ENCODE measurements around the gene CRKL. TPM values are rescaled to one million over a fixed set of nuclear protein-coding genes. Genes with fewer than 3 reads are reported as not detected.

CRKL gene
- 71.3 and 86.7 TPM in 2 replicates for total RNA-seq

GRCh38 chr22:20916916-20917810 is at the start of gene CRKL:
TSS of gene CRKL (plus strand) at chr22:20917407. CDS start at chr22:20917935, 528 bp downstream.

GRCh38 chr22:20966883-20967696 is 49.9 kb downstream of the CRKL start, which contains the start of gene AIFM3:
TSS of gene AIFM3 (plus strand) at chr22:20967255. CDS start at chr22:20967945, 690 bp downstream.

GRCh38 chr22:20981787-20982562 is 64.8 kb downstream of the CRKL start, which contains the start of gene LZTR1:
TSS of gene LZTR1 (plus strand) at chr22:20982297. CDS start at chr22:20982372, 75 bp downstream.

GRCh38 chr22:21001601-21002325 is 84.6 kb downstream of the CRKL start, which contains the start of gene THAP7:
TSS of gene THAP7 (minus strand) at chr22:21002118. CDS start at chr22:21001911, 207 bp downstream.

Other genes starting within 250 kb of the CRKL start
- gene SERPIND1, start 143.3 kb upstream of the CRKL start, total RNA-seq, result not detected in 2 replicates
- gene PI4KA, start 58.6 kb upstream of the CRKL start, total RNA-seq, result 10.4 and 15.1 TPM in 2 replicates
- 3.9 and 6.4 TPM in 2 replicates for gene SNAP29, start 58.4 kb upstream of the CRKL start, total RNA-seq
- 1.9 and 3.0 TPM in 2 replicates for gene AIFM3, start 49.8 kb downstream of the CRKL start, total RNA-seq
- 14.1 and 33.3 TPM in 2 replicates for gene LZTR1, start 64.9 kb downstream of the CRKL start, total RNA-seq
- 19.8 and 24.5 TPM in 2 replicates for gene THAP7, start 84.7 kb downstream of the CRKL start, total RNA-seq
- gene P2RX6, start 97.8 kb downstream of the CRKL start, total RNA-seq, result 0.48 TPM in 1 of 2 replicates, not detected in the other
- gene SLC7A4, start 115.2 kb downstream of the CRKL start, total RNA-seq, result 0.43 and 2.4 TPM in 2 replicates
- gene LRRC74B, start 128.5 kb downstream of the CRKL start, total RNA-seq, result not detected in 2 replicates